Glutamatergic neuron (in vitro differentiated cells): ENCODE measurements around the gene CACNA1E. TPM values are rescaled to one million over a fixed set of nuclear protein-coding genes. Genes with fewer than 3 reads are reported as not detected.

Experiments
- DNase-seq: peaks from one replicate; pipeline ENCODE4 v3.0.0; 2022
- H3K27ac Mint-ChIP-seq: one replicate; pipeline ENCODE4 v1.8.0; 2020; ENCODE audit warnings: mild to moderate bottlenecking, mixed read lengths, inconsistent platforms; ENCODE audit not compliant: unreplicated experiment
- H3K27me3 Mint-ChIP-seq: one replicate; pipeline ENCODE4 v1.8.0; 2020; ENCODE audit warnings: mild to moderate bottlenecking, moderate library complexity, mixed read lengths, inconsistent platforms; ENCODE audit not compliant: unreplicated experiment
- H3K36me3 Mint-ChIP-seq: one replicate; pipeline ENCODE4 v1.8.0; 2020; ENCODE audit warnings: mild to moderate bottlenecking, mixed read lengths, inconsistent platforms; ENCODE audit not compliant: unreplicated experiment
- H3K4me1 Mint-ChIP-seq: one replicate; pipeline ENCODE4 v1.8.0; 2020; ENCODE audit warnings: mild to moderate bottlenecking, low read depth, mixed read lengths, inconsistent platforms; ENCODE audit not compliant: unreplicated experiment
- H3K4me3 Mint-ChIP-seq: one replicate; pipeline ENCODE4 v1.8.0; 2020; ENCODE audit warnings: mild to moderate bottlenecking, mixed read lengths, inconsistent platforms; ENCODE audit not compliant: unreplicated experiment
- H3K9me3 Mint-ChIP-seq: one replicate; pipeline ENCODE4 v1.8.0; 2020; ENCODE audit warnings: mild to moderate bottlenecking, moderate library complexity, mixed read lengths, inconsistent platforms; ENCODE audit not compliant: unreplicated experiment
- CTCF ChIP-seq: fragments of 200-600 bp; sonication (generic); IDR thresholded peaks from one replicate; pipeline ENCODE4 v1.5.0; 2021; ENCODE audit not compliant: partially characterized antibody, unreplicated experiment
- total RNA-seq: library from RNA; stranded (reverse); fragmentation: NEBNext Ultra II Directional; extraction: Animal tissue kit (Norgen Biotek cat#: 25700); gene quantifications from one replicate; pipeline ENCODE4 v1.2.1, GENCODE V29; 2021; ENCODE audit not compliant: unreplicated experiment

Gene CACNA1E
- total RNA-seq, 1 donor from 2014 or later, result 8.8 TPM

DNA sequence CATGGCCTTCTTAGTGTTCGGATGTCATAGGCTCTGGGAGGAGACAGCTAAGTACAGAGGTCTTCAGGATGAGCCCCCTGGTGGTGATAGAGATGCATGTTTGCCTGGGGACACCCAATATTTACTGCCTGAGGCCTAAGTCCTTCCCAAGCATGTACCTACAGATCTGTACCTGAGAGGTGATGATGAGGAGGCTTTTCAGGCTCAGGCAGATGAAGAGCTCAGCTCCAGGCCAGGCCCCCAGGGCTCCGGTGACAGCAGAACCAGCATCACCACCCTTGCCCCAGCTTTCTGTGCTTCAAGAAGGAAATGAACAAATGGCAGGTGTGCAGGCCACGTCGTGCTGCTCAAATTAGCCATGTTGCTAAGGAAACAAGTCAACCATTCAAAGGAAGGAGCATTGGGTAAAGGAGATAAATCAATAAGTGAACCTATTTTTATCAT, 21.1 kb downstream of the CACNA1E start:
- Mint-ChIP-seq H3K27ac (peak overlapping the region; percentile 87), H3K4me1 (peaks cover 34% of the 10 kb centered on the region), H3K9me3 (peaks cover 4% of the 10 kb centered on the region), H3K36me3 (no peaks in the 10 kb centered on the region), H3K4me3 (no peak overlapping the region), H3K27me3 (peaks cover 9% of the 10 kb centered on the region)
- DNase-seq, result peak; percentile 42
- TF ChIP-seq CTCF, result peak; percentile 77

- Mint-ChIP-seq H3K27me3 (peaks cover 4% of the 10 kb centered on the region), H3K36me3 (no peaks in the 10 kb centered on the region), H3K27ac (no peak overlapping the region), H3K4me3 (no peak overlapping the region), H3K4me1 (peaks cover 32% of the 10 kb centered on the region), H3K9me3 (peaks cover 1% of the 10 kb centered on the region)
- no peak for TF ChIP-seq CTCF
- no peak for DNase-seq
These were observed 23.4 kb downstream of the CACNA1E start for GRCh38 chr1:181506563-181507353.

DNA sequence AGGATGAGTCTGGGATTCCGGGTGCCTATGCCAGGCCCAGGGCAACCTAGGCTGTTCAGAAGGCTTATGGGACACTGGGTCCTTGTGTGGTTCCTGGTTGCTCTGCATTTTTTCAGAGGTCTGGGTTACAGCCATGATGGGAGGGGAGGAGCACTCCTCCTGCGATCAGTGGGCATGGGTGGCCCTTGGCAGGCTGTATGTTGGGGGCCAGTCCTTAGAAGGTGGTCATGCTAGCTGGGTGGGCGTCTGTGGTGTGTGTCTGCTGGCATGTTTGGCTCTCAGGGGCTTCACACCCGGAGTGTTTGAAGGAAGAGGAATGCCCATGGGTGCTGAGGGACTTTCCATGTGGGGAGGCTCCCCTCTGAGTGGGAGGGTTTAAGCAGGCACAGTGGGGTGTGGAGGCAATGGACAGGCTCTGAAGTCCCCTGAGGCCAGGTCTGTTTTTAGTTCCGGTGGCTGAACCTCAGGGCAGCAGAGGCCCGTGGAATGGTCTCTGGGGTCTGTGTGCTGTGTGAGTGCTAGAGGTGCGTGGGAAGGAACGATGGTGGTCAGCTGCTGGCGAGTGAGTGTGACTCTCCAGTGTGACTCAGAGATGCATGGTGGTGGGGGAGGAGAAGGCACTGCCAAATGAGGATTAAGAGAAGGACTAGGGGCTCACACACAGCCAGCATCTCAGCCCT, 25.3 kb downstream of the CACNA1E start:
- H3K36me3 Mint-ChIP-seq, result no peaks in the 10 kb centered on the region
- H3K4me1 Mint-ChIP-seq, result peaks cover 22% of the 10 kb centered on the region
- peaks cover 1% of the 10 kb centered on the region for H3K9me3 Mint-ChIP-seq
- H3K27me3 Mint-ChIP-seq, result peaks cover 4% of the 10 kb centered on the region
- no peak overlapping the region for H3K4me3 Mint-ChIP-seq
- no peak for DNase-seq
- no peak overlapping the region for H3K27ac Mint-ChIP-seq
- no peak for TF ChIP-seq CTCF

DNA sequence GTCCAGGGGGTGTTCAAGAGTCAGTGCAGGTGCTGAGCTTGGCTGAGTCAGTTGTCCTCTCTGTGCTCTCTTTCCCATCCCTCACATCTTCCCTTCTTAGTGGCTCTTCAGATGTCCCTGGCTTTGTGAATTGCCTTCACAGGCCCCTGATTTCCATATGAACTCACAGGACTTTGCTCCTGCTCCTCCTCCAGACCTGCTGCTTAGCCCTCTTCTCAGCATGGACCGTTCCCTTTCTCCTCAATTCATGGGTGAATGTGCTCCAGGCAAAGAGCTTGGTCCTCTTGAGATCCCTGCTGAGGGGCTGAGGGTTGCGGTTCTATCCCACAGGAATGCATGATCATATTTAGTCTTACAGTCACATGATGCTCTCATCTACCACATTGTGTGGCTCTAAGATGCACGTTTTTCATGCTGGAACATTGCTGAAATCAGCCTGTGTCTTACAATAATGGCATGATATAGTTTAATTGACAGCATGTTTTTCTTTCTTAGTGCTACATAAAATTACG, 30.5 kb downstream of the CACNA1E start:
- DNase-seq, result no peak
- peaks cover 12% of the 10 kb centered on the region for H3K4me1 Mint-ChIP-seq

More for the DNA sequence above, 30.5 kb downstream of the CACNA1E start:
- TF ChIP-seq CTCF, result no peak
- no peaks in the 10 kb centered on the region for H3K9me3 Mint-ChIP-seq
- H3K4me3 Mint-ChIP-seq, result no peak overlapping the region
- H3K36me3 Mint-ChIP-seq, result no peaks in the 10 kb centered on the region
- no peak overlapping the region for H3K27ac Mint-ChIP-seq
- H3K27me3 Mint-ChIP-seq, result peaks cover 3% of the 10 kb centered on the region
